HG03520 (cell line): ENCODE measurements around the gene SPOP.
"Not testable (repeated sequence)": the region's sequence is repeated elsewhere in the genome, so short reads cannot be mapped to it uniquely, and the experiment has no call there.

Experiments
- ATAC-seq: cut with Tn5 transposase; IDR thresholded peaks from one replicate; pipeline ENCODE4 v1.9.1; 2021; ENCODE audit warnings: mild to moderate bottlenecking, moderate library complexity; ENCODE audit not compliant: unreplicated experiment

The SPOP gene

DNA sequence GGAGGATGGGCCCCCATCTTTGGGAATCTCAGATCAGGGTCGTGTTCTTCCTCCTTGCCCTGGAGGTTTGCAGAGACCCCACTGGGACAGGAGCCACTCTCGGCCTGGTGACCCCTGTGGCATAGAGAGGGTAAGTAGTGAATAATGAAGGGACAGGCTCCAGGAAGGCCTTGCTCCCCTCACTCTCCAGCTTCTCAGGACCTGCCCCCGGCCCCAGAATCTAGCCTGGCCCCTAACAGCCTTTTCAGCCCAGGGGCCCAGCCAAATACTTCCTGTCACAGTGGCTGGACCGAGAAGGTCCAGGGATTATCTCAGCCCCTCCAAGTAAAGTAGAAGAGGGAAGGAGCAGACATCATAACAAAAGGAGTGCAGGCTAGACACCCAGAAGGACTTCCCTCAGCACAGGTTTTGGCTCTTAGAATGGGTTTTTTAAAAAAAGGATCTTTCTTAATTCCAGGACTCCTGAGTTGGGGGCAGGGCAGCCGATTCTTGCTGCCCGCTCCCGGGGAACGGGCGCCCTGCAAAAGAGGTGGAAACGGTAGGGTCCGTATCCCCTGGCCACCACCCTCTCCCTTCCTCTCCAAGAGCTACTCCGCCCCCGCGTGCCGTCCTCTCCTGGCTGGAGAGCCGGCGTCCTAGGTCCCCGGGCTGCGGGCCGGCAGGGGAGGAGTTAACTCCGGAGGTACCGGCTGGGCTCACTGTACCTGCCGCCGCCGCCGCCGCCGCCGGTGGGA is 102.8 kb downstream of the SPOP start:
- no peak for ATAC-seq

DNA sequence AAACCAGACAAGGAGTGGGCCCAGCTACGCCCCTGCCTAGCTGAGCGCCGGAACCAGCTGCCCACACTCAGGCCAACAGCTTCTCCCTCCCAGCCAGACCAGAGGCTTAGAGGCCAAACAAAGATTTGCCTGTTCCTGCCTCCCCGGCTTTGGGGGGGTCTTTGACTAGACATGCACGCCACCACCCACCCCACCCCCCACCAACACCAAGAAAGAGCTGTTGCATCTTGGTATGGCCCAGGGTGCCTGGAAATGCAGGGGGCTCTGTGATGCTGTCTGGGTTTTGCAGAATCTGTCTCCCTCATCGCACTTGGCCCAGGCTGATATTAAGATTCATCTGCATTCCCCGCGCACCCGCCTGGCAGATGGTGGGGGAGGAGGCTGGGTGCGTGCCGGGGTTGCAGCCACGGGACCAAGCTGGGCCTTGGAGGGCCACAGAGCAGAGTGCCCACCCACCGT is 103.5 kb downstream of the SPOP start:
- no peak for ATAC-seq

DNA sequence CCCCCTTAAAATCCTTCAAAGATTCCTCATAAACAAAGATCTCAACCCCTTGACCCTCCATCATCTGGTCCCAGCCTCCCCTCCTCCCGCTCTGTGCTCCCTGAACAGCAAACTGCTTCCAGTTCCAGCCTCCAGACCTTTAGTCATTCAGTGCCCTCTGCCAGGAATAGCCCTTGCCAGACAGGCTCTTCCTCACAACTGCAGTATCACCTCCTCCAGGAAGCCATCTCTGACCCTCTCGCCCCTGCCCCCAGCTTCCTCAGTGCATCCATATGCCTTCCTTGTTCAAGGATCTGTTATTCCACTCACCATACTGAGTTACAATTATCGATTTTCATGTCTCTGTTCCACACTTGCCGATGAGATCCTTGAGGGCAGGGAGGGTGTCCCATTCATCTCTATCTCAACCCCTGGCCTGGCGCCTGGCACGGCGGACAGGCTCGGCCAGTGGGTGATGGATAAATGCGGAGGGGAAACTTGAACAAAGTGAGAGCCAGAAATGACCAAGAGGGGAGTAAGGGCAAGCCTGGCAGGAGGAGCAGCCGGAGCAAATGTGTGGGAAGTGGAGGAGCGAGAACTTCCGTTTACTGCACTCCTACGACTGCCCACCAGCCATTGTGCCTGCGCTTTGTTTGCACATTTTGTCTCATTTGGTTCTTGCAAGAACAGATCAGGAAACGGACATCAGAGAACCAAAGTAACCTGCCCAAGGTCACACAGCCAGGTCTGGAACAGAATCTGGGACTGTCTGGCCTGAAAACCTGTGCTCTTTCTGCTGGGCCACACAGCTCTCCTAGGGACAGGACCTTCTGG is 104.2 kb downstream of the SPOP start:
- no peak for ATAC-seq

DNA sequence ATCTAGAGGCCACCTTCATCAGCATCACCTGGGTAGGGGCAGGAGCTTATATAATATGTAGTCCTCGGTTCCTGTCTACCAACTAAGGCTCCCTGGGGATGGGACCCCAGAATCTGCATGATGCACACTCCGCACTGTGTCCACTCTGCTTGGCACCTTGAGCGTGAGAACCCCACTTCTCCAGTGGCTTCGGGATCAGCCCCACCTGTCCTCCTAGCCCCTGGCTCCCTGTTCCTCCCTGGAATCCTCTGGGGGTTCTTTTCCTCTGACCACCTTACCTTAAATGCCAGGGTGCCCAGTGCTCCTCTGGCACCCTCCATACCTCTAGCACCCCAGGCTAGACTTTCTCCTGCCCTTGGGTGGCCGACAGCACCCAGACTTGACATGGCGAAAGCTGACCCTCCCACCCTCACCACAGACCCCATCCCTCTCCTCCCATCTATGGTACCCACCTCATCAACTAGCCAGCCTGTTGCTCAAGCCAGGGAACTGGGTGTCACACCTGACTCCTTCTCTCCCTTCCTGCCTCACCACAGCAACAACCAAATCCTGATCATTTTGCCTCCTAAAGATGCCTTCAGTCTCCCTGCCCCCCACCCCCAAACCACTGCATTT is 105.0 kb downstream of the SPOP start:
- ATAC-seq = no peak

DNA sequence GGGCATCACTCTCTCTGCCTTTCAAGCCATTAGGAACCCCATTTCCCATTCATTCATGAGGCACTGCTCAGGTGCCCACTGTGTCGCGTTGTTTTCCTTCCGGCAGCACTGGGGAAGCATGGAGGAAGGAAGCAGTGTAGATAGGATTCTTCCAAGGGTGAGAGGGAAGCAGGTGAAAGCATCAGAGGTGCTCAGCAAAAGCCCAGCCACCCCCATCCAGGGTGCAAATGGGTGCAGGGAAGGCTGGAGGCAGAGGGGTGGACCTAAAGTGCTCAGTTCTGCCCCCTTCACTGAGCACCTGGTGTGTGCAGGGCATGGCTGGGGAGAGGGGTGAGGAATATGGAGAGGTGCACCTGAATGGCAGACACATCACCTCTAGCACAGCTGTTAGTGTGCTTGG is 105.7 kb downstream of the SPOP start:
- no peak for ATAC-seq

DNA sequence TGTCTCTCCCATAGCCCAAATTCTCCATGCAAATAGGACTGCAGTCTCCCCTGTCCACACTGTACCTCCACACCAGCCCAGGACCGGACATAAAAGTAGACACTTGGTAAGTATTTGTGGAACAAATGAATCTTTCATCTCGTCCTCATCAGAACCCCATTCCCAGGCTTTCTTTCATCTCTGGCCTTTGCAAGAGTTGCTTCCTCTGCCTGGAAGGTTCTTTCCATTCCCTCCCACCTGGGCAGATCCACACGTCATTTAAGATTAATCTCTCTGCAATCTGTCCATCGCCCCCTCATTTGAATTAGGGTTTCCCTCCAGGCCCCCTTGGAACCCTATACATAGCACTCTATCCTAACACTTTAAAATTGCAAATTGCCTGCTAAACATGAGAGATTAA is 106.1 kb downstream of the SPOP start:
- ATAC-seq = no peak

DNA sequence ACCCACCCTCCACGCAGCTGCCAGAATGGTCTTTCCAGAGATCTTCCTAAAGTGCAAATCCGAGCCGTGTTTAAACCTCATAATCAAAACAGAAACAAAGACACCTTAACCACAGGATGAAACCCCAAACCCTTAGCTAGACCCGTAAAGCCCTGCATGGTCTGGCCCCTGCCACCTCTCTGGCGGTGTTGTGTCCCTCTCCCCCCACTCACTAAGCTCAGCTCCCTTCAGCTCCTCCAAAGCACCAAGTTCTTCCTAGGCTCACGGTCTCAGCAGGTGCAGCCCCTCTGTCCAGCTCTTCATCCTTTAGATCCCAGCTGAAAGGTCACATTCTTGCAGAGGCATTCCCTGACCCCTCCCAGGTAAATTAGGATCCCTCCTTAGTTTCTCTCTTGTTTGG is 106.6 kb downstream of the SPOP start:
- ATAC-seq = no peak

DNA sequence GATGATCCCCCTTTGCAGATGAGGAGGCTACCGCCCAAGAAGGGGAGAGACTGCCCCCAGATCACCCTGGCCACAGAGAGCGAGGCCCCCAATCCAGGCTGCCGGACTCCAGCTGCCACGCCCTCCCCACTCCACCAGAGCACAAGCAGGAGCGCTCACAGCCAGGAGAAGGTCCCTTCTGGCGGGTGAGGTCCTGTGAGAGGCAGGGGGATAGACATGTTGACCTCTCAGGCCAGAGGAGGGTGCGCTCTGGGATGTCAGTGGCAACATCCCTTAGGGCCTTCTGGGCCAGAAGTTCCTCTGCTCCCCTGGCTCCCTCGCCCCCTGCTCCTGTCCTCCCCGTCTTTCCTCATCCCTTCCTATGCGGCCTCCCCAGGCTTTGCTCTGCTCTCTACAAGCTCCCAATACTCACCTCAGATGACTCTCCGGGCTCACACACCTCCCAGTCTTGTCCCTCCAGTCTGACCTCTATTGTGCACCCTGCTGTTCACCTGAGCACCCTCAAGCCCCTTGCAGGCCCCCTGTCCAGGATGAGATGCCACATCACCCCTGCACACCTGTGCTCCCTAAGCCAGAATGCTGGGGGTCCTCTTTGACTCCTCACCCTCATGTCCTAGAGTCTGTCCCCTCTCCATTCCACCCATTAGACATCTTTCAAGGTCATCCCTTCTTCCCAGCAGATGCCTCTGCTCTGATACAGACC is 107.2 kb downstream of the SPOP start:
- ATAC-seq = no peak

DNA sequence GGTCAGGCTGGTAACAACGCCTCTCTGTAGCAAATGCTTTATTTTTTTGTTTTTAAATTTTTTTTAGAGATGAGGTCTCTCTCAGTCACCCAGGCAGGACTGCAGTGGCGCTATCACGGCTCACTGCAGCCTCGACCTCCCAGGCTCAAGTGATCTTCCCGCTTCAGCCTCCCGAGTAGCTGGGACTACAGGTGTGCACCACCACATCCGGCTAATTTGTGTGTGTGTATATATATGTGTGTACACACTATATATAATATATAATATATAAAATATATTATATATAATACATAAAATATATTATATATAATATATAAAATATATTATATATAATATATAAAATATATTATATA is 109.2 kb downstream of the SPOP start:
- ATAC-seq = not testable (repeated sequence)

DNA sequence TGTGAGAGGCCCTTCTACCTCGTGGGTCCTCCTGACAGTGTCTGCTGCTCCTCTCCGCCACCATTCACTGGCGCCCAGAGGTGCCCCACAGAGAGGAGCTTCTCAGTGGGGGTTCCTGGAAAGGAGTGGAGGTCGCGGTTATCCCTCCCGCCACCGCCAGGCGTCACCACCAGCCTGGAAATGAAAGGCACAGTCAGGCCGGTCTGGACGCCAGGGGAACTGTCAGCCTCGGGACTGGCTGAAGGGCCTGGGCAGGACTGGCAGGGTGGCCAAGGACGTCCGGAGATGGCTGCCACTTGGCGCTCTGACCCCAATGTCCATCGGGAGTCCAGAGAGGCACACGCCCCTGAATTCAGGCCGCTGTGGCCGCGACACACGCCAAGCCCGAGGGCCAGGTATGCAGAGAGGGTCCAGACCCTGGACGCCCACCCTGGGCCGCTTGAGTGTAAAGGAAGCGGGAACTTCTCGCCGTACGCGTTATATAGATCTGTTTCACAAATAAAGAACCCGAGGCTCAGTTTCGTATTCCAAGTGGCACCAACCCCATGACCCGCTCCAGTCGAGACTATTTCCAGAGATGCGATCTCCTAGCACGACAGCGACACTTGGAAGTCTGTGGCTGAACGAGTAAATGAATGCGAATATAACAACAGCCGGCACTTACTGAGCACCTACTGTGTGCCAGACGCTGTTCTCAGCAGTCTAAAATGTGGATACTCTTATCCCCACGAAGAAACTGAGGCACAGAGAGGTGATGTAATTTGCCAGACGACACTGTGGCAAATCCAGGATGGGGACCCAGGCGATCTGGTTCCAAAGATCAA is 109.8 kb downstream of the SPOP start:
- no peak for ATAC-seq

DNA sequence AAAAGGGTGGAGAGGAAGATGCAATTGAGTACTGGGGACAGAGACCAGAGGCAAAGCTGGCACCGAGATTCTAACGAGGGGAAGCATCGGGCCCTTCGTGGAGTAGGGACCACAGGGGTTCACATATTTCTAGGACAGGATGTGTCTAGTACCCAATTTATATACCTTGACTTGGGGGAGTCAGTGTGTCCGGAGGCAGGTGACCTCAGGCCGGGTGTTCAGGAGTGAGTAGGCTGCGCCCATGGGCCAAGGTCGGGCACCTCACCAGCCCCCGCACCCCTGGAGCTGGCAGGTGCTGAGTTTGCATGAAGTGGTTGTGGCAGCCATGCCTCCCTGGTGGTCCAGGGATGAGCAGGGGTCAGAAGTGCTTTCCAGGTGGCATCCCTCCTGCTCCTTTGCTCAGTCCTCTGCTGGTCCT is 110.8 kb downstream of the SPOP start:
- ATAC-seq = no peak

DNA sequence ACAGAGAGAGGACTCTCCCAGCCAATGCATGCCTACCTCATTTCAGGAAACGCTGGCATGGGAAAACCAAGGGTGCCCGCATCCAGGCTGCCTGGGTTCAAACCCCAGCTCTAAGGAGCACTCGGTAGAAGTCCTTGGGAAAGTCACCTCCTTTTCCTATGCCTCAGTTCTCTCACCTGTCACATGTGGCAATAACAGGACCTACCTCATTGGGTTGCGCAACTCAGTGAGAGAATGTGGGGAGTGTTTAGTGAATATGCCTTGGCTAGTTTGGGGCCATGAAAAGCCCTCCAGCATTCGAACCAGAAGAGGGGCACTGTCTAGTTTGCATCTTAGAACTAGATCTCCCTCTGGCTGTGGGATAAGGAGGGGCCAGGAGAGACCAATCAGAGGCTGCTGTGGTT is 111.2 kb downstream of the SPOP start:
- ATAC-seq = no peak

DNA sequence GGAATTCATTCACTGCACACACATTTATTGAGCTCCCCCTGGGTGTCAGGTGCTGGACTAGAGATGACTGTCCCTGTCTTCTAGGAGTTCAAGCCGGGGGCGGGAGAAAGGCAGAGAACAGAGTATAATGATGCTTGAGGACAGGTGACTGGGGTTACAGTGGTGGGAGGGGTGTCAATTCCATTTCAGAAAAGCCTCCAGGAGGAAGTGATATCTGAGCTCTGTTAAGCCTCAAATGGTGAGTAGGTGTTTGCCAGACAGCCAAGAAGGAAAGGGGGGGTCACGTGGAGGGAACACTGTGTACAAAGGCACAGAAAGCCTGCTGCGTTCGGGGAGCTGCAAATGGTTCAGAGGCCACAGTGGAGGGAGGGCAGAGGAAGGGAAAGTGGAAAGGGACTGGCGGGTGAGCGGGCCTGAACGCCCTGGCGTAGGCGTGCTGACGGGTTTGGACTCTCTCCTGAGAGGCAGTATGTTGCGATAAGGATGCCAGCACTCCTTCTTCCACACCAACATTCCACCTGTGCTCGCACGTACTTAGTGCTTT is 111.9 kb downstream of the SPOP start:
- no peak for ATAC-seq

DNA sequence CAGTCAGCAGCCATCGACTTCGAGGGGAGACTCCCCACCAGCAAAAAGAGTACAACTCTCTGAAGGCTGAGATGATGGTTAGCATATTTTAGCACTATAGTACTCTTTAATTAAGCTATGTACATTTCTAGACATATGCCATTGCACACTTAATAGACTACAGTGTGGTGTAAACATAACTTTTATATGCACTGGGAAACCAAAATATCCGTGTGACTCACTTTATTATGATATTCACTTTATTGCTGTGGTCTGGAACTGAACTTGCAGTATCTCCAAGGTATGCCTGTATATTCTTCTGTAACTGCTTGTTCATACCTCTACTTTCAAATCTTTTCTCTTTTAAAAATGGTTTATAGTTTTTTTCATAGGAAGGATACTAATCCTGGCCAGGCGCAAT is 113.3 kb downstream of the SPOP start:
- no peak for ATAC-seq

DNA sequence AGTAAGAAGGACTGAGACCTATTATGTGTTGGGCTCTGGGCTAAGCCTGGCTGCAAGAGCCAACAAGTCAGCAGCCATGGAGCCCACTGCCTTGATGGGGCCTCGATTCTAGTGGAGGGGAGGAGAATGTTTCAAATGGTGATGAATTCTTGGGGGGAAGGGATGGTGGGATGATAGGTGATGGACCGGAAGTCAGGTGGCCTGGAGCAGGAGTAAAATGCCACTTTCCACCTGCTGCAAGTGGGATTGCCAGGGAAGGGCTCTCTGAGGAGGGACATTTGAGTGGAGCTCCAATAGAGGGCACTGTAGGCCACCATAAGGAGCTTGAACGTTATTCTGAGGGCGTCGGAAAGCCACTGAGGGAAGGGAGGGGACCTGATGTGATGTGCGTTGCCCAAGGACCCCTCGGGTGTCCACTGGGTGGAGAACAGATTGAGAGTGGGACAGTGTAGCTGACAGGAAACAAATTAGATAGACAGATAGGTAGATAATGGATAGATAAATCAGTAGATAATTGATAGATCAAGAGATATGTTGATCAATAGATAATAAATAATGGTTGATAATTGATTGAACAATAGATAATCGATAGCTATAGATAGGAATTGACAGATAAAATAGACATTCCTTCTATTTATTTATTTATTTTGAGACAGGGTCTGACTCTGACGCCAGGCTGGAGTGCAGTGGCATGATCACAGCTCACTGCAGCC is 120.4 kb downstream of the SPOP start:
- no peak for ATAC-seq

DNA sequence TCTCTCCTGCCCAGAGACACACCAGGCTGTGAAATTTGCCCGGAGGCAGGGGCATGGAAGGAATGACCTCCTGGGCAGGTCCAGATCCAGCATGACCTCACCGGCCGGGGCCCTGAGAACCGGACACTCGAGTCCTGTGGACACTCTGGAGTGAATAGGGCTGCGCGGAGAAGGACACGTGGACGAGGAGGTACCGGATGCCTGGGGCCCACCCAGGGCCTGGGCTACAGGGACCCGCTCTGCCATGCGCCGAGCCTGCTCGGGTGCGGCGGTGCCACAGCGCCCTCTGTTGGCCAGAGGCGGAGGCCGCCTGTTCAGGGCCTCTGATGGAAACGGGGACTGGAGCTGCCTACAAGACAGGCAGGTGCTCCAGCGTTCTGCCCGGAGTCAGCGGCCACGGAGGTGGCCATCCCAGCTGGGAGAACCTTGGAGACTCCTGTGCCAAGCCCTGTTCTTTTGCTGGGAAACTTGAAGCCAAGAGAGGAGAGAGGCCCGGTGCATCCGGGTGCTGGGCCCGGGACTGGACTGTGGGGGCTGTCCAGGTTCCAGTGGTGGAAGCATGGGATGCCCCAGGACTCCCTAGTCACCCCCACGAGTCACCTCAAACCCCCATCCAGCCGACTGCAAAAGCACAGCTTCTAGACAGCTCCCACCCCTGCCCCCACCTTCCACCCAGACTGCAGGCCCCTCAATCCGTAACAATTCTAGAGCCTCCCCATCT is 121.5 kb downstream of the SPOP start:
- ATAC-seq = no peak

DNA sequence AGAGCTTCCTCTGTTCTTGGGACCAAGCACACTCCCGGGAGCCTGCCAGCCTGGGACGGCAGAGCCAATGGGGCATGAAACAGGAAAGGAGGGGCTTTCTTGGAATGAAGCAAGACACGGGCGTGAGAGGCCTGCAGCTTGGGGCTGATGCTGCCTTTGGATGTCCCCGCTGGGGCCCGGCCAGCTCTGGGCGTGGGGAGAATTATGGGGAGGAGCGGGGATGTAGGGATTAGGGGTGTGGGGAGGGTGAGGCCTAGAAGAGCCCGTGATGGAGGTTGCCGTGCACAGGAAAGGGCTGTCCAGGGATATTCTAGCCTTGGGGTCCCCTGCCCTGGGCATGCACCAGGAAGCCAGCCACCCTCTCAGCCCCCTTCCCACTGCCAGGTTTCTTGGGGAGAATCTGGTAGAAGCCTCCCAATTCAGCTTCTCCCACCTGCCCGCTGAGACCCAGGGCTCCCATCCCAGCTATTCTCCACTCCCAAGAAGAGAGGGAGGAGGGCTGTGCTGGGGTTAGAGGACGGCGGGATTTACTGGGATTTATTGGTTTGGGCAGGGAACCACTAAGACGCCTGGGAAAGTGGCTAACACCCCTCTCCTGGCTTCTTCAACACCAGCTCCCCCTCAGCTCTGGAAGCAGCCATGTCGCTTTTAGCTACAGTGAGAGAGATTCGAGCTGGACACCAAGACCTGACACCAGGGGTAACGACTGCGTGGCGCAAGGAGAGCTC is 122.2 kb downstream of the SPOP start:
- ATAC-seq = no peak
